ENCODE measurements around the gene TNFRSF13B. TPM values are rescaled to one million over a fixed set of nuclear protein-coding genes. Genes with fewer than 3 reads are reported as not detected.

TNFRSF13B gene
- total RNA-seq, 1 experiment from 2014 or later = not detected

DNA sequence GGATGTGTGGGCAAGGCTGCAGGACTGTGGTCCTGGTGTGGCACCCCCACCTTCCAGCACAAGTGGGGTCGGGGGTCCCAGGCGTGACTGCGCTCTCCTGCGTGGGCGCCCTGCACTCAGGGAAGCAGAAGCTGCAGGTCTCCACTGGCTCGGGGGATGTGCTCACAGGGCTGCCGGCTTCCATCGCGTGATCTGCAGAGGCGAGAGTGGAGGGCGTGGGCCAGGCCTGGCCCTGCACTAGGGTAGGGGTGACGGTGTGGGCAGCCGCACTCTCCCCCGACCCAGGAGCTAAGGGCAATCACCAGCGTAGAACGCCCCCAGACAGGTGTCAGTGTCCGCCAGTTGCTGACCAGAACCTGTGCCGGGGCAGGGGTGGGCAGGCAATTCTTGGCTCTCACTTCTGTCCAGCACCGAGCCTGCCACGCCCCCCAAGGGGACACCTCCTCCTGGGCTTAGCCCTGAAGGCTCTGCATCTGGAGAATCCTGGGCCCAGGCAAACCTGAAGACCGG lies 32.3 kb downstream of the TNFRSF13B start:
- Histone ChIP-seq H3K36me3 (ENCODE audit: low read depth) (no peaks in the 10 kb centered on the region), H3K27ac (no peak overlapping the region), H4K20me1 (ENCODE audit: insufficient read depth) (no peaks in the 10 kb centered on the region), H2AFZ (no peak overlapping the region), H3K4me3 (no peak overlapping the region), H3F3A (ENCODE audit: insufficient read depth, low read depth) (no peaks in the 10 kb centered on the region), H3K4me1 (replicated peaks; ENCODE audit: insufficient read depth) (no peaks in the 10 kb centered on the region), H3K9me3 (ENCODE audit: insufficient read depth, low read depth) (no peaks in the 10 kb centered on the region), H3K4me2 (no peak overlapping the region), H3K79me2 (ENCODE audit: low read depth) (no peaks in the 10 kb centered on the region), H3K27me3 (ENCODE audit: insufficient read depth, low read depth) (no peaks in the 10 kb centered on the region), H3K9me2 (ENCODE audit: insufficient read depth) (no peaks in the 10 kb centered on the region)
- POLR2A ChIA-PET (ENCODE audit: unreplicated experiment) = no interaction called here
- DNase-seq = no peak
- CTCF ChIA-PET = no interaction called here
- no TSS peak for BruUV-seq (replicated peaks)
- TF ChIP-seq EZH2 (IDR thresholded peaks at IDR 0.05; ENCODE audit: low read depth) = no peak
- TF ChIP-seq, protein P1, sequence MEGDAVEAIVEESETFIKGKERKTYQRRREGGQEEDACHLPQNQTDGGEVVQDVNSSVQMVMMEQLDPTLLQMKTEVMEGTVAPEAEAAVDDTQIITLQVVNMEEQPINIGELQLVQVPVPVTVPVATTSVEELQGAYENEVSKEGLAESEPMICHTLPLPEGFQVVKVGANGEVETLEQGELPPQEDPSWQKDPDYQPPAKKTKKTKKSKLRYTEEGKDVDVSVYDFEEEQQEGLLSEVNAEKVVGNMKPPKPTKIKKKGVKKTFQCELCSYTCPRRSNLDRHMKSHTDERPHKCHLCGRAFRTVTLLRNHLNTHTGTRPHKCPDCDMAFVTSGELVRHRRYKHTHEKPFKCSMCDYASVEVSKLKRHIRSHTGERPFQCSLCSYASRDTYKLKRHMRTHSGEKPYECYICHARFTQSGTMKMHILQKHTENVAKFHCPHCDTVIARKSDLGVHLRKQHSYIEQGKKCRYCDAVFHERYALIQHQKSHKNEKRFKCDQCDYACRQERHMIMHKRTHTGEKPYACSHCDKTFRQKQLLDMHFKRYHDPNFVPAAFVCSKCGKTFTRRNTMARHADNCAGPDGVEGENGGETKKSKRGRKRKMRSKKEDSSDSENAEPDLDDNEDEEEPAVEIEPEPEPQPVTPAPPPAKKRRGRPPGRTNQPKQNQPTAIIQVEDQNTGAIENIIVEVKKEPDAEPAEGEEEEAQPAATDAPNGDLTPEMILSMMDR (conservative IDR thresholded peaks at IDR 0.05) = no peak
- intact Hi-C loops (cut with micrococcal nuclease; ENCODE audit: unreplicated experiment) = no loop called here

DNA sequence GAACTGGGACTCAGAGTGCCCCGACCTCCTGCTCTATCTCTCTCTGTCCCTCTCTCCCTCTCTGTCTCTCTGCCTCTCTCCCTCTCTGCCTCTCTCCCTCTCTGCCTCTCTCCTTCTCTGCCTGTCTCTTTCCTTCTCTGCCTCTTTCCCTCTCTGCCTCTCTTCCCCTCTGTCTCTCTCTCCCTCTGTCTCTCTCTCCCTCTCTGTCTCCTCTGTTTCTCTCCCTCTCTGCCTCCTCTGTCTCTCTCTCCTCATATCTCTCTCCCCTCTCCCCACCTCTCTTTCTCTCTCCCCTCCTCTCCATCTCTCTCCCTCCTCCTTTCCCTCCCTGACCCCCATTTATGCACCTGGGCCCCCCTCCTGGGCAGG lies 32.7 kb downstream of the TNFRSF13B start:
- POLR2A ChIA-PET (ENCODE audit: unreplicated experiment) = no interaction called here
- no peak overlapping the region for H3K4me3 ChIP-seq
- H3K27me3 ChIP-seq (ENCODE audit: insufficient read depth, low read depth) = no peaks in the 10 kb centered on the region
- no peak overlapping the region for H3K27ac ChIP-seq
- H2AFZ ChIP-seq = no peak overlapping the region
- H3K79me2 ChIP-seq (ENCODE audit: low read depth) = no peaks in the 10 kb centered on the region
- H3K4me1 ChIP-seq (replicated peaks; ENCODE audit: insufficient read depth) = no peaks in the 10 kb centered on the region
- no peaks in the 10 kb centered on the region for H3K36me3 ChIP-seq (ENCODE audit: low read depth)
- CTCF ChIA-PET = no interaction called here
- H4K20me1 ChIP-seq (ENCODE audit: insufficient read depth) = no peaks in the 10 kb centered on the region
- H3K4me2 ChIP-seq = no peak overlapping the region
- BruUV-seq (replicated peaks) = no TSS peak
- intact Hi-C loops (cut with micrococcal nuclease; ENCODE audit: unreplicated experiment) = no loop called here
- TF ChIP-seq, protein P1 (conservative IDR thresholded peaks at IDR 0.05) = no peak
- TF ChIP-seq EZH2 (IDR thresholded peaks at IDR 0.05; ENCODE audit: low read depth) = no peak
- H3K9me2 ChIP-seq (ENCODE audit: insufficient read depth) = no peaks in the 10 kb centered on the region
- no peaks in the 10 kb centered on the region for H3K9me3 ChIP-seq (ENCODE audit: insufficient read depth, low read depth)
- H3F3A ChIP-seq (ENCODE audit: insufficient read depth, low read depth) = no peaks in the 10 kb centered on the region
- no peak for DNase-seq

DNA sequence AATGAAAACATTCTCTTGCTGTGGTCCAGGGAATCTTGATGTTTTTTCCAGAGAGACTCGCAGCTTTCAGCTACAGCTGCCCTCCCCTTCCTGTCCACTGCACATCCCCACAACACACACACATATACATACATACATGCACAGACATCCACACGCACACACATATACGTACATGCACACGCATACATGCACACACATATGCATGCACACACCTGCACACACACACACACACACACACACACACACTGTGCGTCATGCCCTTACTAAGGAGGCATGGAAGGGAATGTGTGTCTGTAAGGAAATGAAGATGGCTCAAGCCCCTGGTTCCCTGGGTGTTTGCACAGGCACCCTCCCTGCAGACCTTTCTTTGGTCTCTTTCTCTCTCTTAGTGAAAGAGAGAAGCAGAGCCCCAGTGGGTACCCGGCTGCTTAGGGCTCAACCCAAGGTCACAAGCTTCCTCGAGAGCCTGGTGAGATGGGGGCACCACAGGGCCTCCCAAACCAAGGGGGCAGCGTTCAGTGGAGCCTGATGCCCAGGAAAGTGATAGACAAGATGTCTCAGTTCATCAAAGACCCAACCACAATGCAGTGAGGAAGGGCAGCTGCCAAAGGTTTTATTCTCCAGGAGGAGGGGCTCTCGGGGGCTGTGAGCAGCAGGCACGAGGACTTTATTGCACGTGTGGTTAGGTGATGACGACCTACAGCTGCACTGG lies 33.3 kb downstream of the TNFRSF13B start:
- no peaks in the 10 kb centered on the region for H3K36me3 ChIP-seq (ENCODE audit: low read depth)
- H2AFZ ChIP-seq = no peak overlapping the region
- H3F3A ChIP-seq (ENCODE audit: insufficient read depth, low read depth) = no peaks in the 10 kb centered on the region
- no peak overlapping the region for H3K27ac ChIP-seq
- BruUV-seq (replicated peaks) = no TSS peak
- no peak for DNase-seq
- H3K4me3 ChIP-seq = no peak overlapping the region
- CTCF ChIA-PET = no interaction called here
- no peaks in the 10 kb centered on the region for H3K9me3 ChIP-seq (ENCODE audit: insufficient read depth, low read depth)
- POLR2A ChIA-PET (ENCODE audit: unreplicated experiment) = no interaction called here
- H3K4me2 ChIP-seq = no peak overlapping the region
- no peak for TF ChIP-seq EZH2 (IDR thresholded peaks at IDR 0.05; ENCODE audit: low read depth)
- no peaks in the 10 kb centered on the region for H3K9me2 ChIP-seq (ENCODE audit: insufficient read depth)
- intact Hi-C loops (cut with micrococcal nuclease; ENCODE audit: unreplicated experiment) = no loop called here
- no peaks in the 10 kb centered on the region for H3K27me3 ChIP-seq (ENCODE audit: insufficient read depth, low read depth)
- H3K4me1 ChIP-seq (replicated peaks; ENCODE audit: insufficient read depth) = no peaks in the 10 kb centered on the region
- H4K20me1 ChIP-seq (ENCODE audit: insufficient read depth) = no peaks in the 10 kb centered on the region
- no peaks in the 10 kb centered on the region for H3K79me2 ChIP-seq (ENCODE audit: low read depth)

GRCh38 chr17:16938031-16938430 lies 33.9 kb downstream of the TNFRSF13B start:
- H4K20me1 ChIP-seq (ENCODE audit: insufficient read depth) = no peaks in the 10 kb centered on the region
- no peak overlapping the region for H3K4me3 ChIP-seq
- no peaks in the 10 kb centered on the region for H3F3A ChIP-seq (ENCODE audit: insufficient read depth, low read depth)
- no peaks in the 10 kb centered on the region for H3K9me3 ChIP-seq (ENCODE audit: insufficient read depth, low read depth)
- no peak overlapping the region for H3K4me2 ChIP-seq
- H3K9me2 ChIP-seq (ENCODE audit: insufficient read depth) = no peaks in the 10 kb centered on the region
- H3K36me3 ChIP-seq (ENCODE audit: low read depth) = no peaks in the 10 kb centered on the region
- intact Hi-C loops (cut with micrococcal nuclease; ENCODE audit: unreplicated experiment) = no loop called here
- CTCF ChIA-PET = no interaction called here
- no peaks in the 10 kb centered on the region for H3K27me3 ChIP-seq (ENCODE audit: insufficient read depth, low read depth)
- TF ChIP-seq, protein P1 (conservative IDR thresholded peaks at IDR 0.05) = no peak
- no peak for TF ChIP-seq EZH2 (IDR thresholded peaks at IDR 0.05; ENCODE audit: low read depth)
- POLR2A ChIA-PET (ENCODE audit: unreplicated experiment) = no interaction called here
- no TSS peak for BruUV-seq (replicated peaks)
- no peak overlapping the region for H2AFZ ChIP-seq
- H3K79me2 ChIP-seq (ENCODE audit: low read depth) = no peaks in the 10 kb centered on the region
- DNase-seq = no peak
- H3K4me1 ChIP-seq (replicated peaks; ENCODE audit: insufficient read depth) = no peaks in the 10 kb centered on the region
- no peak overlapping the region for H3K27ac ChIP-seq
